ENCODE data around the gene TMED8.

DNA sequence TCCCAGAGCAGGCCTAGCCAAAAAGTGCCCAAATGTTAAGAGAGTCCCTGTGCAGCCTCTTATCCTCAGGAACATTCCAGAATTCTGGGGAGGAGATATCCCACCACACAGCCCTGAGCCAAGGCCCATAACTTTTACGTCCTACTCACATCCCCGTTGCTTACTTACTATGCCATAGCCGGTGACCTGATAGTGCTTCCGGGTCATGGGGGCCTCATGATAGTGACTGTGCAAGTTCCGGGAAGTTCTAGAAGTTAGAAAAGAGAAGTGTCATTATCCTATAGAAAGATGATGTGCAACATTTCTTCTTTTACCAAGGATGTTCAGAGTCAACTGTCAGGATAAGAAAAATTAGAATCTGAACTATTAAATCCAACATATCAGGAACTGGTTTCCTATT is 90.3 kb downstream of the TMED8 start:
- TF ChIP-seq, protein P1, sequence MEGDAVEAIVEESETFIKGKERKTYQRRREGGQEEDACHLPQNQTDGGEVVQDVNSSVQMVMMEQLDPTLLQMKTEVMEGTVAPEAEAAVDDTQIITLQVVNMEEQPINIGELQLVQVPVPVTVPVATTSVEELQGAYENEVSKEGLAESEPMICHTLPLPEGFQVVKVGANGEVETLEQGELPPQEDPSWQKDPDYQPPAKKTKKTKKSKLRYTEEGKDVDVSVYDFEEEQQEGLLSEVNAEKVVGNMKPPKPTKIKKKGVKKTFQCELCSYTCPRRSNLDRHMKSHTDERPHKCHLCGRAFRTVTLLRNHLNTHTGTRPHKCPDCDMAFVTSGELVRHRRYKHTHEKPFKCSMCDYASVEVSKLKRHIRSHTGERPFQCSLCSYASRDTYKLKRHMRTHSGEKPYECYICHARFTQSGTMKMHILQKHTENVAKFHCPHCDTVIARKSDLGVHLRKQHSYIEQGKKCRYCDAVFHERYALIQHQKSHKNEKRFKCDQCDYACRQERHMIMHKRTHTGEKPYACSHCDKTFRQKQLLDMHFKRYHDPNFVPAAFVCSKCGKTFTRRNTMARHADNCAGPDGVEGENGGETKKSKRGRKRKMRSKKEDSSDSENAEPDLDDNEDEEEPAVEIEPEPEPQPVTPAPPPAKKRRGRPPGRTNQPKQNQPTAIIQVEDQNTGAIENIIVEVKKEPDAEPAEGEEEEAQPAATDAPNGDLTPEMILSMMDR (IDR thresholded peaks at IDR 0.05; ENCODE audit: borderline replicate concordance, extremely low read depth, low read length, poor library complexity, severe bottlenecking) = no peak
- TF ChIP-seq EZH2 (IDR thresholded peaks at IDR 0.05; ENCODE audit: borderline replicate concordance, low read depth, low read length, severe bottlenecking) = no peak

All from DND-41 (cell line).